GM18517 (cell line): Measurements from ENCODE around the gene SRSF6.
"Not testable (repeated sequence)": the region's sequence is repeated elsewhere in the genome, so short reads cannot be mapped to it uniquely, and the experiment has no call there.

ENCODE experiments used
- ATAC-seq: cut with Tn5 transposase; IDR thresholded peaks from one replicate; pipeline ENCODE4 v1.9.1; 2021; ENCODE audit warnings: mild to moderate bottlenecking, moderate library complexity; ENCODE audit not compliant: unreplicated experiment

The SRSF6 gene

GRCh38 chr20:43473381-43473704 is 15.6 kb downstream of the SRSF6 start:
- no peak for ATAC-seq

GRCh38 chr20:43477193-43477592 is 19.5 kb downstream of the SRSF6 start:
- no peak for ATAC-seq

GRCh38 chr20:43477619-43478018 is 19.9 kb downstream of the SRSF6 start:
- no peak for ATAC-seq

- ATAC-seq, result no peak
These were observed 32.3 kb downstream of the SRSF6 start for GRCh38 chr20:43490038-43490437.

GRCh38 chr20:43492101-43492500 is 34.4 kb downstream of the SRSF6 start:
- ATAC-seq, result peak; percentile 89

GRCh38 chr20:43495388-43495787 is 37.7 kb downstream of the SRSF6 start:
- ATAC-seq, result no peak

GRCh38 chr20:43502021-43502420 is 44.3 kb downstream of the SRSF6 start:
- not testable (repeated sequence) for ATAC-seq

GRCh38 chr20:43506238-43506637 is 48.5 kb downstream of the SRSF6 start:
- no peak for ATAC-seq

GRCh38 chr20:43507150-43508080 is 49.7 kb downstream of the SRSF6 start, which contains the start of gene L3MBTL1:
TSS of gene L3MBTL1 (plus strand) at chr20:43507697. CDS start at chr20:43513504, 5,807 bp downstream.
- no peak for ATAC-seq

GRCh38 chr20:43508106-43508505 is 50.4 kb downstream of the SRSF6 start:
- ATAC-seq, result no peak

GRCh38 chr20:43508604-43509040 is 50.9 kb downstream of the SRSF6 start:
- no peak for ATAC-seq

GRCh38 chr20:43511879-43512278 is 54.2 kb downstream of the SRSF6 start:
- ATAC-seq, result no peak

GRCh38 chr20:43513372-43513930 is 55.8 kb downstream of the SRSF6 start:
- no peak for ATAC-seq
